GM19467 (cell line): ENCODE data around the gene TBX5.

Experiments used
- ATAC-seq: cut with Tn5 transposase; IDR thresholded peaks from one replicate; pipeline ENCODE4 v1.9.1; 2021; ENCODE audit warnings: mild to moderate bottlenecking, moderate library complexity; ENCODE audit not compliant: unreplicated experiment

Gene TBX5

DNA sequence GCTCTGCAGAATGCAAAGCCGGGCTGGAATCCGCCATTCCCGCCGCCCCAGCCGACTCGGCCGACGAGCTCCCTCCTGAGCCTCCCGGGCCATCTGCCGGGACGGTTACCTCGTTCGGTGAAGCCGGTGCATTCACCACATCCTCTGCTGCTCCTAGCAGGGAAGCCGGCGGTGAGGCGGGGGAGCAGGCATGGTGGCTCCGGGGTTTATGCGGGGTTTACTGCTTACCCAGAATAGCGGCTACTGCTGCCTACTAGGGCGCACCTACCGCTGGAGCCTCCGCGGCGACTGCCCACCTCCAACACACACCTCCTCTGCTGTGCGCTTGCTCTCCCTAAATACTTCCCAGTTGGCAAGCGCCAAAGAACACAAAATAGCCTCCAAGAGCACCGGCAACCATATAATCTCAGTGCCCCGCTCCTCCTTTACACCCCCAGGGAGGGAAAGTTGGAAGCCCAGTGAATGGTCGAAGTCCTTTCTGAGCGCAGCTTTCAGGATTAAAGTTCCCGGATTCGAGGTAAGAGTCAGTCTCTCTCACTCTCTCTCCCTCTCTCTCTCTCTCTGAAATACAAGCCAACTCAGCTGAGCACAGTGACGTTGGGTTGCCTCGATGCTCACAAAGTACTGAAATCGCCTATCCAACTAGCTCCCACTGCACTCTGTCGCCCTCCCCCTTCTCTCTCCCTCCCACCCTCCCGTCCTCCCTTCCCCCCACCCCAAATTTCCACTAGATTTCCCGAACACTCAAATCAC, at the start of gene TBX5:
Gene TBX5, minus strand, starts transcription at position 626 of the 753 bp plus-strand sequence. CDS start 2,246 bp downstream, outside the sequence.
- ATAC-seq: no peak

DNA sequence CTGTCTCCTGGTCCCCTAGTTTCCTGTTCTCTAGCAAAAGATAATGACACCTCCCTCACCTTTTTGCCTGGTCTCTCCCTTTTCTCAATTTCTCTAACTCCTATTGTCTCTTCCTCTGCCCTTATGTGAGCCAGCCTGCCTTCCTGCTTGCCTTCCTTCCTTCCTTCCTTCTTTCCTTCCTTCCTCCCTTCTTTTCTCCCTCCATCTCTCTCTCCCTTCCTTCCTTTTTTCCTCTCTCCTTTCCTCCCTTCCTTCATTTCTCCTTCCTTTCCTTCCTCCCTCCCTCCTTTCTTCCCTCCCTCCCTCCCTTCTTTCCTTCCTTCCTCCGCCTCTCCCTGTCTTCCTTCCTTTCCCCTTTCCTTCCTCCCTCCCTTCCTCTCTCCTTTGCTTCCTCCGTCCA, 45.7 kb upstream of the TBX5 start:
- no peak for ATAC-seq

- no peak for ATAC-seq
These were observed 44.8 kb upstream of the TBX5 start for GRCh38 chr12:114450515-114451300.

- no peak for ATAC-seq
These were observed 44.1 kb upstream of the TBX5 start for GRCh38 chr12:114450019-114450418.

DNA sequence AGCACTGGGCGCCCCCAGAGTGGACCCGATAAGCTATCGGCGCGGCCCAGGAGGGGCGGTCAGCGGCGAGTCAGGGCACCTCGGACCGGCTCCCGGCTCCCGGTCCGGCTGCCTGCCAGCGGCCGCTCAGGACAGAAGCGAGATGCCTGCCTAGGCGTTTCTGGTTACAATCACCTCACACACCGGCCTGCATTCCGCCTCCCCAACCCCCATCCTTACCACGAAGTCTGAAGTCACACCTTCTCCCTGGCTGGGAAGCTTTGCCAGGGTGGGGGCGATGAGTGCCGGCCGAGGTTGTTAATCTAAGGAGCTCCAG, 42.6 kb upstream of the TBX5 start:
- no peak for ATAC-seq

DNA sequence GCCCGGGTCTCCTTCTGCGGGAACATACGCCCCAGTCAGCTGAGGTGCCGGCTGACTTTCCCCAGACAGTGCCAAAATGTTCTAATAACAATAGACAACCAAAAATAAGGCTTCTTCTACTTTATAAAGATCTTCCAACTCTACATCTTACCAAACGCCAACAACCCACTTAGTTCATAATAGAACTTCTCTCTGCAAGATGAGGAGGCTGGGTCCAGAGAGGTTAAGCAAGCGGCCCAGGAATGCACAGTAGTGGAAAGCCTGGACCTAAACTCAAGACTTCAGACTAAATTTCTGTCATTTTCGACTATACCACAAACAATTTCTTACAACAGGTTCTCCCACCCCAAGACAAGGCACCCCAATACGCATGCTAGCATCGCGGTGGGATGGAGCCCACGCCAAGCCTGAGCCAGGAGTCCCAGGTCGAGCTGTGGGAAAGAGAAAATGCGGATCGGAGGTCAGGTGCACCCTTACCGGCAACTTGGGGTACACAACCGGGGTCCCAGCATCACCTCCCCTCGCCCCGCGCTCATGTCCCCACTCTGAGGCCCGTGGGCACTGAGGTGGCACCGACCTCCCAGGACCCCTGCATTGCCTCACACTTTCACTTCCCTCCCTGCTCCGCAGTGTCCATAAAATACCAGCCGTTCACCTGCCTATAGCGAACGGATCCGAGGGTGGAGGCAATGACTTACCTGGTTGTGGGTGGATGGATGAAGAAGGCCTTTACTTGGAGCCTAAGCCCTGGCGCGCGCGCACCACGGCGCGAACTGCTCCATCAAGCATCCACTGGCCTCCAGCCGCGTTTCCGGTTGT, 42.1 kb upstream of the TBX5 start:
- ATAC-seq: no peak

GRCh38 chr12:114447274-114447716, 41.4 kb upstream of the TBX5 start:
- ATAC-seq: no peak

DNA sequence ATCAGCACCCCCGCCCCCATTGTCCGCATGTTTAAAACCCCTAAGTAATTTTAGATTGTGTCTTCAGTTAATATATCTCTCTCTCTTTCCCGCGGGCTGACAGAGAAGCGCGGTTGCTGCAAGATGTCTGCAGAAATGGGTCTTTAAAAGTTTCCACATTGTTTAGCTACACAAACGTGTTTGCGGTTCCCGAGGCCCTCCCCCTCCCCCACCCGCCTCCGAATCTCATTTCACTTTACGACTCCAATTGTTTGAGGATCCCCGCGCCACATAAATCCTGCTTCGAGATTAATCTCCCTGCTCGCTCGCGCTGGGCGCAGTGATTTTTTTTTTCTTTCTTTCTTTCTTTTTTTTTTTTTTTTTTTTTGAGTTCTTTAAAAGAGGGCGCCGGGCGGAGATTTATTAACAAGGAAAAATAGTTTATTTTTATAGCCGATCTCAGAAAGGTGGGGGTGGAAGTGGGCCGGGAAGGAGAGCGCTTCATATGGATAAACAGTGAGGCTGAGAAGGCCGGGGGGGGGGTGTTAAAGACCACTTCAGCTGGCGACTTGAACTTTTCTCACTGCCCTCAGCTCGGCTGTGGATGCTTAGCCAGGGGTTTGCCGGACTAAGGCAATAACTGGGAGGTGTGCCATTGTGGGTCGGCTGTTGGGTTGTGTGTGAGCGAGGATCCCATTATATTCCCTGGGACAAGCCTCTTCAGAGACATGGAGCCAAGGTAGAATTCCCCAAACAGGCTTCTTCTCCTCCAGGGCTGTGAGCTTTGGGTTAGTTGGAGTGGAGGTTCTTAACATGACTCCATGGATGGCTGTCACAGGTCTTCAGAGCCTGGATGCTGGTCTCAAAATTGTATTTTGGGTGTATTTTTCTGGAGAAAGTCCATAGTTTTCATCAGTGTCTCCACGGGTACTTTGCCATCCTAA, 39.7 kb upstream of the TBX5 start:
- ATAC-seq: no peak

DNA sequence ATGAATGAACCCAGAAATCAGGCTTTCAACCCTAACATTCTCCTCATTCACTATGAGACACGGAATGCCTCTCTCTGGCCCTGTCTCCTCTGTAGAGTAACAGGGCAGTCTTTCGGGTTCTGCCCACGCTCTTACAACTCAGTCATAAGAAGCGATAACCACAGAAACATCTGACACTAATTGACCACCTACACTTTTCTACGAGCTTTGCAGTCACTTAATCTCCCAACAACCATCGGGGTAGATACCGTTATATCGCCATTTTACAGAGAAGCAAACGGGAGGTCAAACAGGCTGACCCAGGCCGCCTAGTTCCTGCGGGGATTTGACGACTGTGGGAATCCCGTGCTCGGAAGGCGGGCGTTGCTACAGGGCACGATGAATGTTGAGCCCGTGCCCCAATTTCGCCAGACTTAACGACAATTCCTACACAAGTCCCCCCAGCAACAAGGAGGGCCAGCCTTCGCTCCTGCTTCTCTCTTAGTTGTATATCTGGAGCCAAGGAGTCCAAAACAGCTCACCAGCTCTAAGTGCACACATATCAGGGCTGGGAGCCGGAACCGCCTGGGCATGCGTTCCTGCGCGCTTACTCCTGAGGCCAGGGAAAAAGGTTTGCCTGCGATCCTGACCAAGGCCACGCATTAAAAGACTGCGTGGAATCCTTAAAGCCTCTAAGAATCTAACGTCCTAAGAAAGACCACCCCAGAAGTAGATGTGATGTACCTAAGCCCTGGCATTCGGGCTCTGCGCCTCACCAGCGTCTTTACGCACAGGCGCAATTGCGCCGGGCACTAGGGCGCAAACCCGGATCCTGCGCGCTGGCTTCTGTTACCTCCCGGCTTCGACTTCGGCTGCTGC, 38.7 kb upstream of the TBX5 start:
- no peak for ATAC-seq

DNA sequence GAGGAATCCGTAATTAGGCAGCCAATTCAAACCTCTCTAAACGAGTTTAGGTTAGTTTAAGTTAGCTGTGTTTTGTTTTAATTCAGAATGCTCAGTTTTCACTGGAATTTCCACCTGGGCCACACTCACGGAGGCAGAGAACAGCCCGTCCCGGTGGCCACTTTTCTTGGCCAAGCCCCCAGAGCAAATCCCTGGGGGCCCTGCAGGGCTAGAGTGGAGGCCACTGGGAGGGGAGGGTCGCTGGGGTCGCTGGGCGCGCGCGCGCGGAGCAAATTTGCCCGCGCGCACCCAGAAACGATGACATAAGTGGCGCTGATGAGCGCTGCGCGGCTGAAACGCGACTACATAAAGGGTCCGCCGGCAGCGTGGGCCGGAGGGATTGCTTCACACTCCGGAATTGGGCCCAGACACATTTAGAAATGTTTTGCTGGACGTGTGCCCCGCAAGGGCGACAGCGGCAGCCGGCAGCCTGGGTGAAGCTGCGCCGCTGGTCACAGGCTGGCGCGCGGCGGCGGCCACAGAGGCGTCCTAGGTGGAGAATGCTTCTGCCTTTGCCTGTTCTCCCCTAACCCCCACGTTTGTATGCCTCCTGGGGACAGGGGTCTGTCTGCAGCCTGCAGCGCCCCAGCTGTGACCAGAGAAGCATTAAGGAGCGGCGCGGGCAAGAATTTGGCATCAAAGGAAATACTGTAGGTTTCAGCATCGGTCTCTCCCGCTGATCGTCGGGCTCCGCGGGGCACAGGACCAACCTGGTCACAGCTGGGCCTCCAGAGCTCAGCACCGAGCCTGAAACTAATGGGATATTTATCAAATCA, 37.9 kb upstream of the TBX5 start:
- no peak for ATAC-seq

DNA sequence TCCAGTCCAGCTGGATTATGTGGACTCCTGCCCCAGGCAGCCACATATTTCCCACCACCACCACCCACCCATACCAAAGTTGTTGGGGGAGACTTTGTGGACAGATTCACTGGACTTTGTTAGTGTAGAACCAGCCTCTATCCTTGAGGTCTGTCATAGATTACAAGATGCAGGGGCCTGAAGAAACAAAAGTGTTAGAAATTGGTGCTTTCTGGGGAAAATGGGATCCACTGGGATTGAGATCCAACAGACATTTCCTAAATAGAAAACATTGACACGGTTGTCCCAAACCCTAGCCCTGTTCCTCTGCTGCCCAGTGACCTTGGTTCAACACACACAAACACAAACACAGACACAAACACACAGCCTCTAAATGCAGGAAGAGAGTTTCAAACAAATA, 36.6 kb upstream of the TBX5 start:
- ATAC-seq: no peak

DNA sequence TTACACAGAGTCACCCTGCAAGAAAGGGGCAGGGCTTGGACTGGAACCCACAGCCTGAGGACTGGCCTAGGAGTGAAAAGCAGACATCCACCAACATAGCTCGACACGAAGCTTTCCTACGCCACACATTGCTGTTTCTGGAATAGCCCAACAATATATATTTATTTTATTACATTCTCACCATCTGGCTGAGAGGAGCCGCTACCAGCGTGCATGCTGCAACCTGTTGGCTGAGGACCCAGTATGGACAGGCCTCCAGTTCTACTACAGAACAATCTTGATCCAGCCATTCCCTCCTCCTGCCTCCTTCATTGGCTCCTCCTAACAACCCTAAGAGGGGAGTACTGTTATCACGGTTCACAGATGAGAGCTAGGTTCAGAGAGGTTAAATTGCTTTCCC, 35.6 kb upstream of the TBX5 start:
- no peak for ATAC-seq

DNA sequence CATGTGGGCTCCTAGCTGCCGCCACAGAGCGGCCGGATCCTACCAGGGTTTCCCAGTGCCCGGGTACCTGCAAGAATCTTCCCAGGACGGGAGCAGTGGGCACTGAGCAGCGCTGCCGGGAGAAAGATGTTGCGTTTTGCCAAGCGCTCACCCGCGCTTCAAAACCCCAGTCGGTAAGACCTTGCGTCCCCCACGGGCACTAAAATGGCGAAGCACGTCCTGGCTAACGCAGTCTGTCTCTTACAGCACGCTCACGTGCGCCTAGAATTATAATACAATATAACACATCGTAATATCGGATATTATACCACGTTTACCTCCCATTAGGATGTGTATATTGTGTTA, 35.1 kb upstream of the TBX5 start:
- ATAC-seq: no peak

DNA sequence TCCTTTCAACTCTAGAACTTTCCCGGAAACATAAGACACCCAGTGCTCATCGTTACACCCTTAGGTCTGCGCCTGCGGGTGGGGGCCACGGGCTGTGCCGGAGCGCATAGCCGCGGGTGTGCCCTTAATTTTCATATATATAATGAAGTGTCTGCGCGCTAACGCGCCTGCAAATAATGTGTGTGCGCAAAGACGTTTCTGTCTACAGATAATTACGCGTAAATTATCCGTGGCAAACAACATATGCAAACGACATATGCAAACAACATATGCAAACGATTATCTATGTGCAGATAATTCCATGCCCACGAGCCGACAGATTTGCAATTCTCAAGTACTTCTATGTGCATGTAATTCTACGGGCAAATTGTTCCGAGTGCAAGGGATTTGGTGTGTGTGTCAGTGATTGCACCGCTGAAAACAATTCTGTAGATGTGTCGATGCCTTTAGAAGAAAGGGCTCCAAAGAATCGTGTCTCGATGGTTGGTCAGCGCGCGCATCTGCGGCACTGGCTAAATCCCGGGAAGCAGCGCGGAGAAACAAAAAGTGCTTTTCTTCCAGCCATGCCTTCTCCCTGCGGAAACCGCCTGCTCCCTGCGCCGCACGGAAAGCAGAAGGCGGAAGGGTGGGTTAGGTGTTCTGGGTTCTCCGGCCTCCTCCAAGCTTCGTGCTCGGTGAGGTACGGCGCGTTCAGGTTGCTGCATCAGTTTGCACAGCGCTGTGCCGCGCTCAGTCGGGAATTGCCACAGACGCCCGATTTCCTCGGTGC, 34.5 kb upstream of the TBX5 start:
- no peak for ATAC-seq

DNA sequence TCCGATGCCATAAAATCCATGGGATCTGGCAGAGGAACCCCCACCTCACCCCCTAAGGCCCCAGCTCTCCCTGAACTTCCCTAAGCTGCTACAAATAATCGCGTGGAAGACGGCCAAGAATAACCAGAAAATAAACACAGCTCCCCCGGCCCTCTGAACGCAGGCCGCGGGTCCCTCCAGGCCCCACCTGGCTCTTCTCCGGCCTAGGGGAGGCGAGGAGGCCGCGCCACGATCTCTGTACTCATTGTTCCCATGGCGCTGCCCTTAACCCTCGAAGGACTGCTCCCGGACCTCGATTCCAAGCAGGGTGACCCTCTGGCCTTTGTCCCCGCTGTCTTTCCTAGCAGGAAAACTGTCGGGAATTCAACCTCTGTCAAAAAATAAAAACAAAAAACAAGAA, 33.9 kb upstream of the TBX5 start:
- no peak for ATAC-seq

DNA sequence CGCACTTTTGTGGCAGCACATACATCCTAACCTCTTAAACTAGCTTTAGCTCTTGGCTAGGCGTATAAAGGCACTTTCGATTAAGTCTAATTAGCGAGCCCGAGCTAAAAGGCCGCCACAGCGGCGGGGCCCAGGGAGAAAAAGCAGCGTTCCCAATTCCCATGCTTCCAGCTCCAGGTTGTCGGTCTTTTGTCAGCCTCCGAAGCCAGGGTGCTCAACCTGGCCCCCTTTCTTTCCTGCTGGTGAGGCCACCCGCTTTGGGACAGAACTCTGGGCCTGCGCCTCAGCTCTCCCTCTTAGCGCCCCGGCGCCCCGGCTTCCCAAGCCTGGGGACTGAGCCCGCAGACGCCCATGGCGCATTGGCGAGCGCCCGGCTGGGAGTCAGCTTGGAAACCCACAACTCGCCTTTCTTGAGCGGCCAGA, 33.3 kb upstream of the TBX5 start:
- no peak for ATAC-seq

DNA sequence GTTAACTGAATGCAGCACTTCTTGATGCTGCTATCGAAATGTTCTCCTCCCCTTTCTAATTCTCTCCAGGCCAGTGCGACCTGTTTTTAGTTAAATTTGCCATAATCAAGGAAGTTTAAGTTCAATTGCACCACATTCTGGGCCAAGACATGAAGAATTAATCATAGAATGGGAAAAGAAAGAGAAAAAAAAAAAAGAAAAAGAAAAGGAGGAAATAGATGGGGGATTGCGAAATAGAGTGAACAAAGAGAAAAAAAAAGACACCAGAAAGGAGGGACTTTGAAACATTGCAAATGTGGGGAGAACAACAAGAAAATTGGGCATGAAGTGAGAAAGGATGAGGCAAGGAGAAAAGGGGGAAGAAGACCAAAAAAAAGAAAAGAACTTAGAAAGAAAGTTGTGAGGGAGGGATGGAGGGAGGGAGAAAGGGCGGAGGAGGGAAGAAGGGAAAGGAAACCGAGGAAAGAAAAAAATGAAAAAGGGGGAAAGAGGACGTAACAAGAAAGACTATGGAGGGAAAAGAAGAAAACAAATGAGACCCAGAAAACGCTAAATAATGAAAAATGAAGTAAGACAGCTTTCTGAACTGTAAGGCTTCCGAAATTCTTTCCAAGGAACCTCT, 32.8 kb upstream of the TBX5 start:
- ATAC-seq: no peak

DNA sequence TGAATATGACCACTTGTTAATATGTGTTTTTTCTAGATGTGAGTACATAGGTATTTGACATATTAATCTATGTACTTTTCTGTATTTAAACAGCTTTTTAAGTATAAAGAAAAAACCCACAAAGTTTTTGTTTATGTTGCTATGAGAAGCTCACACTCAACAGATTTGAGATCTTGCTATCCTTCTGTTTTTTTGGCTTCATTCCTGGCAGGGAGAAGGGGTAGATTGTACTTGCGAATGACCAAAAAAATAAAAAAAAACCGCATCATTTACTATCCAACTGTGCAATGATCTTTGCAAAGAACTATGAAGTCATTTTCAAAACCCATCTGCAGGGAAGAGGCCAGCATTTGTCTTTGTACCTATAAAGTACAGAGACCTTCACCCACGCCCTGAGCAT, 28.4 kb upstream of the TBX5 start:
- no peak for ATAC-seq
